Kidney (tissue), 14 donors: ENCODE data around the gene NKAIN2. TPM values are rescaled to one million over a fixed set of nuclear protein-coding genes. Genes with fewer than 3 reads are reported as not detected.

Source experiments
- DNase-seq, 5 donors: peaks; one replicate each; pipeline ENCODE4 v3.0.0-alpha.2; 2013 to 2020
- FAIRE-seq: peaks from 2 replicates; lab custom pipeline; 2012; peaks lifted over from hg19 to GRCh38; lab: Jason Lieb, UNC
- H3K27ac ChIP-seq, 2 donors: one replicate each; pipeline ENCODE4 v1.7.0; 2013; ENCODE audit warnings: low read depth in 2 of 2, low read length in 2 of 2, inconsistent platforms in 1 of 2
- H3K27me3 ChIP-seq: one replicate; pipeline ENCODE4 v1.7.1; 2013; ENCODE audit warnings: low read length, inconsistent platforms; ENCODE audit not compliant: control insufficient read depth, insufficient read depth
- H3K36me3 ChIP-seq, 3 donors: one replicate each; pipeline versions ENCODE4 v1.7.0 to v1.7.1; 2013; ENCODE audit warnings: low read length in 3 of 3, control low read depth in 1 of 3, inconsistent platforms in 1 of 3; ENCODE audit not compliant: insufficient read depth in 3 of 3, control insufficient read depth in 2 of 3
- H3K4me1 ChIP-seq, 3 donors: one replicate each; pipeline versions ENCODE4 v1.7.0 to v1.7.1; 2013; ENCODE audit warnings: low read length in 3 of 3, inconsistent platforms in 1 of 3, low read depth in 1 of 3; ENCODE audit not compliant: control insufficient read depth in 2 of 3, insufficient read depth in 2 of 3
- H3K4me3 ChIP-seq, 3 donors: one replicate each; pipeline versions ENCODE4 v1.7.0 to v1.8.1; 2013; ENCODE audit warnings: low read length in 3 of 3, control low read depth in 1 of 3, inconsistent platforms in 1 of 3
- H3K9ac ChIP-seq, 3 donors: one replicate each; pipeline versions ENCODE4 v1.7.0 to v1.7.1; 2013; ENCODE audit warnings: low read length in 3 of 3, control low read depth in 1 of 3, inconsistent platforms in 1 of 3
- H3K9me3 ChIP-seq, 3 donors: one replicate each; pipeline versions ENCODE4 v1.7.0 to v1.7.1; 2013; ENCODE audit warnings: low read length in 3 of 3, control low read depth in 1 of 3, inconsistent platforms in 1 of 3; ENCODE audit not compliant: control insufficient read depth in 2 of 3, insufficient read depth in 1 of 3
- intact Hi-C: fragments of 100-400 bp; cut with DNase I; formaldehyde crosslinking; loops from one replicate; pipeline ENCODE4 v1.11.1; 2022
- polyA plus RNA-seq: library from polyadenylated mRNA; stranded (reverse); fragments of 350-450 nt; fragmentation: Illumina TruSeq; extraction: RNeasy Lipid Tissue Mini Kit (QIAGEN cat#74804); gene quantifications from one replicate; pipeline ENCODE4 v1.2.3, GENCODE V29; 2014; ENCODE audit warnings: low read depth, low replicate concordance; ENCODE audit not compliant: insufficient read depth
- total RNA-seq: library from RNA; stranded (reverse); fragmentation: NEBNext Ultra II Directional; extraction: Animal tissue kit (Norgen Biotek cat#: 25700); gene quantifications from one replicate; pipeline ENCODE4 v1.2.1, GENCODE V29; 2021
- TF ChIP-seq, protein P1 (sequence below): IDR thresholded peaks from 3 replicates; pipeline ENCODE4 v1.5.1; 2012; ENCODE audit warnings: mild to moderate bottlenecking, moderate library complexity, borderline replicate concordance; ENCODE audit not compliant: insufficient read depth; ENCODE audit errors: extremely low read depth
- donor health status: control.
- donor health status: control.
- donor health status: control.
- donor health status: control.
- donor health status: control.
- donor health status: DM: yes; HTN: yes; CAD: no.
- donor health status: Normal renal cell carcinoma (clear cell type).

Gene NKAIN2
- total and polyA plus RNA-seq, 2 donors from 2014 or later = 0.39 to 1.8 TPM

DNA sequence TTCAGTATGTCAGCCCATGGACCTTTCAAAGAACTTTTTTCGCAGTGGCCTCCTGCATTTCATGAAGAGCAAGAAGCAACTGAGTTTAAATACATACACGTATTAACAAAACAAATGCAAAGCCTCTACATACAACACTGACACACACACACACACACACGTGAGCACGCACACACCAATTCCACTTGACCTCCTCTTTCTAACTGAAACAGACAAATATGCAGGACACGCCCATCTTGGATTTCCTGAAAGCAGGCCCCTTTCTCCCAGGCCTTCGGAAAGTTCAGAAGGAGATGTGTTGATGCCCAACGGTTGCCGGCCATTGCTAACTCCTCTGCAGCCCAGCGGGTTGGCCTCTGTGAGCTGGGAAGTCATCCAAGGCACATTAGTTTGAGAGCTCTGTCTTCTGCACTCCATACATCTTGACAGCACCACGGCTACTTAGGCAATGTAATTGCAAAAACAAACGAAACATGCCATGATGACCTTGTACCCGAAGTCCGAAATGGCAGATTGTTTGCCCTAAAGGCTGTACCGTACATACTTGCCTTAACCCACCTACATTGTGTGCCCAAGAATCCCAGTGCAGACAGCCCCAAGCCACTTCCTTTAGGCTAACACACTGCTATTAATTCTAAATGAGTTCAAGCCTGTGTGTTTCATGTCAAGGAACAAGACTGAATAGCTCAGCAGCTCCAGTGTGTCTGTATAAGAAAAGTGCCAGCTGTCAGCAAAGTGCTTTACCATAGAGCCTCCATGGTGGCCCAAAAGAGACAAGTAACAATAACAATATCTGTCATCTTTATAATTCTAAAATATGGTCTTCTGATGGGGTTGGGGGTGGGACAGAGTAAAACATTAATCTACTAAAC lies 1019.8 kb downstream of the NKAIN2 start:
- H3K36me3 ChIP-seq = no peaks in the 10 kb centered on the region
- no peaks in the 10 kb centered on the region for H3K27me3 ChIP-seq
- H3K4me3 ChIP-seq = no peak overlapping the region
- H3K4me1 ChIP-seq = no peaks in the 10 kb centered on the region
- no peaks in the 10 kb centered on the region for H3K9me3 ChIP-seq
- H3K9ac ChIP-seq = no peak overlapping the region
- FAIRE-seq = no peak
- no peak overlapping the region for H3K27ac ChIP-seq
- peak in 3 of 5 donors; percentile 31 to 89 (median 60) for DNase-seq
- TF ChIP-seq, protein P1, sequence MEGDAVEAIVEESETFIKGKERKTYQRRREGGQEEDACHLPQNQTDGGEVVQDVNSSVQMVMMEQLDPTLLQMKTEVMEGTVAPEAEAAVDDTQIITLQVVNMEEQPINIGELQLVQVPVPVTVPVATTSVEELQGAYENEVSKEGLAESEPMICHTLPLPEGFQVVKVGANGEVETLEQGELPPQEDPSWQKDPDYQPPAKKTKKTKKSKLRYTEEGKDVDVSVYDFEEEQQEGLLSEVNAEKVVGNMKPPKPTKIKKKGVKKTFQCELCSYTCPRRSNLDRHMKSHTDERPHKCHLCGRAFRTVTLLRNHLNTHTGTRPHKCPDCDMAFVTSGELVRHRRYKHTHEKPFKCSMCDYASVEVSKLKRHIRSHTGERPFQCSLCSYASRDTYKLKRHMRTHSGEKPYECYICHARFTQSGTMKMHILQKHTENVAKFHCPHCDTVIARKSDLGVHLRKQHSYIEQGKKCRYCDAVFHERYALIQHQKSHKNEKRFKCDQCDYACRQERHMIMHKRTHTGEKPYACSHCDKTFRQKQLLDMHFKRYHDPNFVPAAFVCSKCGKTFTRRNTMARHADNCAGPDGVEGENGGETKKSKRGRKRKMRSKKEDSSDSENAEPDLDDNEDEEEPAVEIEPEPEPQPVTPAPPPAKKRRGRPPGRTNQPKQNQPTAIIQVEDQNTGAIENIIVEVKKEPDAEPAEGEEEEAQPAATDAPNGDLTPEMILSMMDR = no peak
- intact Hi-C loops = no loop called here

DNA sequence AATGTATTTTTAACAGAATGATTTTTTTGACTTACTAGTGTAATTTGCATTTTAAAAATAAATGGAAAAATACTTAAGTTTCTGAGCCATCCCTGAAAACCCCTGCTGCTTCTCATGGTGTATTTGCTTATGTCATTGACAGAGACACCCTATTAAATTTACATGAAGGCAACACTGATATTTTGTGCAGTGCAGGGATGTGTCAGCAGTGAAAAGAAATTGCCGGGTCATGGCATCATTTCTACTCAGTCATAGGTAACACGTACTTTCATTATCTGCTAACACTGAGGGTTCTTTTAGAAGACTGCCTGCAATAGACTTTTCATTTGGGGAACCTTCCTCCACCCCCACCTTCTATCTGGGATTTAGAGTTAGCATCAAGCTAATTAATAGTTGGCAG lies 1021.9 kb downstream of the NKAIN2 start:
- TF ChIP-seq, protein P1 = no peak
- Histone ChIP-seq H3K27me3 (no peaks in the 10 kb centered on the region), H3K9me3 (no peaks in the 10 kb centered on the region), H3K4me1 (no peaks in the 10 kb centered on the region), H3K9ac (no peak overlapping the region), H3K36me3 (no peaks in the 10 kb centered on the region), H3K4me3 (no peak overlapping the region), H3K27ac (no peak overlapping the region)
- FAIRE-seq = no peak
- intact Hi-C loops = no loop called here
- no peak for DNase-seq

DNA sequence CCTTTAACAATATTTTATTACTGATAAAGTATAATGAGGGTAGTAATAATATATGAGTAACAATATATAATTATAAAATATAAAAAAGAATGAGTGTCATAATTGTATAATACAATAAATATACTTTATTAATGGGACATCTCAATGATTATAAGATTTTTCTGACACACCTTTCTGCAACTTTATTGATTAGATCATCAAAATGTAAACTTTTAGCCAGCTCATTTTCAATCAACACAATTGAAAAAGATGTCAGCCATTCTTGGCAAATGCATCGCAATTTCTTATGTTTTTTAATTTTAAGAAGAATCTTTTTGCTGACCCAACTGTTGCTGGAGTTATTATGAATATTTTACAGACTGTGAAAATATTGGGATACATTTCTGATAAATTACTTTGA lies 1026.2 kb downstream of the NKAIN2 start:
- TF ChIP-seq, protein P1 = no peak
- Histone ChIP-seq H3K9me3 (no peaks in the 10 kb centered on the region), H3K4me1 (no peaks in the 10 kb centered on the region), H3K27ac (no peak overlapping the region), H3K4me3 (no peak overlapping the region), H3K36me3 (no peaks in the 10 kb centered on the region), H3K9ac (no peak overlapping the region), H3K27me3 (no peaks in the 10 kb centered on the region)
- DNase-seq (no peak), FAIRE-seq (no peak)
- intact Hi-C loops = no loop called here
